ELR (cell line): Measurements from ENCODE around the gene HMGN3.
"Not testable (repeated sequence)": the region's sequence is repeated elsewhere in the genome, so short reads cannot be mapped to it uniquely, and the experiment has no call there.

Source experiments
- DNase-seq: peaks from one replicate; pipeline ENCODE4 v3.0.0-alpha.2; 2015; ENCODE audit warnings: low read depth

The HMGN3 gene

GRCh38 chr6:79234150-79235022 is at the start of gene HMGN3:
HMGN3 (minus strand) TSS chr6:79234682.
- DNase-seq: peak; percentile 92

DNA sequence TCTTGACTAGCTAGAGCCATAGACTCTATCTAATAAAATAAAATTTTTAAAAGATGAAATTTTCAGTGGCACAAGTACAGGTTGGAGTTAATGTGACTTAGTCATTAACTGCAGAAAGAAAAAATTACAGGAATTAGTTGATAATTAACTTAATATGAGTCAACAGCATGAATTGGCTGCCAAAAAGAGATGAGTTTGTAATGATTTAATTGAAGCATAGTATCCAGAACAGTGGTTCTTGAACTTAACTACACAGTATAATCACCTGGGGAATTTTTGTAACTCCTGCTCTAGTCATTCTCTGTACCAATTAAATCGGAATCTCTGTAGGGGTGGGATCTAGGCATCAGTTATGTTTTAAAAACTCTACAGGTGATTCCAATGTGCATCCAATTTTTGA is 46.3 kb upstream of the HMGN3 start:
- DNase-seq: no peak

- peak; percentile 14 for DNase-seq
Observed at GRCh38 chr6:79277109-79277508, 42.6 kb upstream of the HMGN3 start.

DNA sequence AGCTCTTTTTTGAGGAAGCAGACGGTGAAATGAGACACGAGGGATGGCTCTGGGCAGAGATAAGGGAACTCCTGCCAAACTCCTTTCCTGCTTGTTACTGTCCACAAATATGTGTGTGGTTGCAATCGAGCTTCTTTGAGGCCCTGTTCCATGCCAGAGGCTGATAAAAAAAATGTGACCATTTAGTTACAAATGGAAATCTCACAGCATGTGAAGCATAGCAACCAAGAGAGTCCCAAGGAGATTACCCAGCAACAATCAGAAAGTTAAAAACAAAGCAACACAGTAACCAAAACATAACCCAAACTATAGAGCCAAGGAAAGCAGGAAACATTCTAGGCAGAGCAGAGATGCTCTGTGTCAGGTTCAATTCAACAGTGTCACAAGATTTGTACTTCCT is 35.4 kb upstream of the HMGN3 start:
- peak; percentile 1 for DNase-seq

DNA sequence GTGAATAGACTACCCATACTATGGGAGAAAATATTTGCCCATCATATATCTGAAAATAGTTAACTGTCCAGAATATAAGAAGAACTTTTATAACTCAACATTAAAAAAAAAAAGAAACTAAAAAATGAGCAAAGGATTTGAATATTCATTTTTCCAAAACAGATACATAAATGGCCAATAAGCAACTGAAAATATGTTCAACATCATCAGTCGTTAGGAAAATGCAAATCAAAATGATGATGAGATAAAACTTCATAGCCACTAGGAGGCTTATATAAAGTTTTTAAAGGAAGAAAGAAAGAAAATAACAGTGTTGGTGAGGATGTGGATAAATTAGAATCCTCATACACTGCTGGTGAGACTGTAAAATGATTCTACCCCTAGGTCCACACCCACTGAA is 32.6 kb upstream of the HMGN3 start:
- DNase-seq: no peak

GRCh38 chr6:79266051-79266450 is 31.6 kb upstream of the HMGN3 start:
- no peak for DNase-seq

- no peak for DNase-seq
Observed at GRCh38 chr6:79263359-79263758, 28.9 kb upstream of the HMGN3 start.

DNA sequence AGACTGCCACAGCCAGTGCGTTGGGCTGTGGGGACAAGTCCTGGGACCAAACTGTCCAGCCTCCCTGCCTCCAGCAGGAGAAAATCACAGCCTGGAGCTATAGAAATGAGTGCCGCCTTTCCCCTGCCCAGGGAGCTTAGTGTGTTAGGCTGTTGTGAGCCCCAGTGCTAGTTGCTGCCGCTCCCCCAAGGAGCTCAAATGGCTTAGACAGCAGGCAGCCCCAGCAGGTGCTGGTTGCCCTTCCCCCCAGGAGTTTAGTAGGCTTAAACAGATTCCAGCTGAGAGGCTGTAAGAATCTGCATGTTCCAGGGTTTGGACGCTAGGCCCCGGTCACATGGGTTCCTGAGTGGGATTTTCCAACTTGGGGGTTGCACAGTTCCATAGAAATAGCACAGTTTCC is 27.2 kb upstream of the HMGN3 start:
- DNase-seq: no peak

DNA sequence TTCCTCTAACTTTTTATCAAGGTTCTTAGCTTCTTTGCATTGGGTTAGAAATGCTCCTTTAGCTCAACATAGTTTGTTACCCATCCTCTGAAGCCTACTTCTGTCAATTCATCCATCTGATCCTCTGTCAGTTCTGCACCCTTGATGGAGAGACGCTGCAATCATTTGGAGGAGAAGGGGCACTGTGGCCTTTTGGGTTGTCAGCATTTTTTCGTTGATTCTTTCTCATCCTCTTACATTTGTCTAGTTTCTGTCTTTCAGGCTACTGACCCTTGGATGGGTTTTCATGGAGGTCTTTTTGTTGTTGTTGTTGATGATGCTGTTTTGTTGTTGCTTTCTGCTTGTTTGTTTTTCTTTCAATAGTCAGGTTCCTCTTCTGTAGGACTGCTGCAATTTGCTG is 26.3 kb upstream of the HMGN3 start:
- DNase-seq: no peak

- DNase-seq: peak; percentile 70
Observed at GRCh38 chr6:79257381-79258205, 23.1 kb upstream of the HMGN3 start.

- DNase-seq: not testable (repeated sequence)
Observed at GRCh38 chr6:79256770-79257169, 22.3 kb upstream of the HMGN3 start.

GRCh38 chr6:79255086-79255485 is 20.6 kb upstream of the HMGN3 start:
- DNase-seq: not testable (repeated sequence)

DNA sequence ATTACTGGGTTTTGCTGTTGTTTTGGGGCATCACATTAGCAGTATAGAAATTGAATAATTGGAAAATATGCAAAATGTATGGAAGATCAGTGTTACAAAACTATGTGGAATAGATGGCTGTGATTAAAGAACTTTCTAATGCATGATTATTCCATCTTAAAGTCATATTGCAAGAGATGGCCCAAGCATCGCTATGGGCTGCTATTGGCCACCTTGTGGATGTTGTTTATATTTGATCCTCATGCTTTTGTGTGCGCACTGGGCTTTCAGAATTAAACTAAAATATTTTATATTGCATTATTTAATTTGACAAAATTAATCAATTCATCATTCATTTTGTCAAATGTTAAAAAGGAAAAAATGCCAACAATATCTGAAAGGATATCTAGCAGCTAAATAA is 16.1 kb upstream of the HMGN3 start:
- DNase-seq: no peak

- DNase-seq: peak; percentile 5
Observed at GRCh38 chr6:79250107-79250514, 15.6 kb upstream of the HMGN3 start.

- no peak for DNase-seq
Observed at GRCh38 chr6:79249136-79249535, 14.7 kb upstream of the HMGN3 start.

- DNase-seq: no peak
Observed at GRCh38 chr6:79246891-79247290, 12.4 kb upstream of the HMGN3 start.

- DNase-seq: no peak
Observed at GRCh38 chr6:79241228-79241627, 6.7 kb upstream of the HMGN3 start.

DNA sequence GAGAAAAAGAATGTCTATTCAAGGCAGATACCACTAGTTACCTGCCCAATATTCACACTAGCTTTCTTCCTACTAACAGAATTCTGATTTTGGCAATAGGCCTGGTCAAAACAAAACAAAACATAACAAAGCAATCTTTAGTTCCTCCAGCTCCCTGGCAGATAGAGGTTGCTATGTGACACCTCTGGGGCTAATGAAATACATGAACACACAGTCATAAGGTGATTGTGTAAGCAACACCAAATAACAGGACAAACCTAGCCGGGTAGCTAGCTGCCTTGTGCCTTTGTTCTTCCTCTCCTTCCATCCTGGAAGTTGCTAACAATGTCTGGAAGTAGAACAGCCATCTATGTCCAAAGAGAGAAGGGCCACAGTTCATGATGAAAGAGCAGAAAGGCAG is 6.0 kb upstream of the HMGN3 start:
- DNase-seq: no peak

DNA sequence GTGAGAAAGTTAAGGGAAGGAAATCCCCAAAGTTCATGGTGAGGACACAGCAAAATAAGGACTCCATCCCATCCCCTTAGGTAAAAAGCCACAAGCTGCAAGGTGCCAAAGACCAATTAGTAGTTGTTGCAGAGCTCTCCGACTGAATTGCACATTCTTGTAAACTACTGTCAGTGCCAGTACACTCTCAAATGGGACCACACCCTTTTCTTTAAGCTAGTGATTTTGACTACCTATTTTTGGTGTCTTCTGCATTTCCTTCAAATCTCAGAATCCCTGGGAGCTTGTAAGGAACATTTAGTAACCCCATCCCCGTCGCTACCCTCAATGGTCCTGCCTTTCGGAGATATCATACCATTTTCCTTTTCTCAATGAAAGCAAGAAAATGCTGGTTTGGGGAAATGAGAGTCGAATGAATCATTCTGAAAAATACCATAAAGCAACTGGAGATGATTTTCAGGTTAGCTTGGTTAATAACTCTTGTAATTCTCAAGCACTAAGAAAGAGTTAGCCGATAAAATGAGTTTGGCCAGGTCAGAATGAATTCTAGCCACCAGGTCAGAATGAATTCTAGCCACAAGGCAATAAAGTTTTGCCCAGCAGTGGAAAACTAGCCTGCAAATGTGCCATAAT is 5.2 kb upstream of the HMGN3 start:
- DNase-seq: no peak

DNA sequence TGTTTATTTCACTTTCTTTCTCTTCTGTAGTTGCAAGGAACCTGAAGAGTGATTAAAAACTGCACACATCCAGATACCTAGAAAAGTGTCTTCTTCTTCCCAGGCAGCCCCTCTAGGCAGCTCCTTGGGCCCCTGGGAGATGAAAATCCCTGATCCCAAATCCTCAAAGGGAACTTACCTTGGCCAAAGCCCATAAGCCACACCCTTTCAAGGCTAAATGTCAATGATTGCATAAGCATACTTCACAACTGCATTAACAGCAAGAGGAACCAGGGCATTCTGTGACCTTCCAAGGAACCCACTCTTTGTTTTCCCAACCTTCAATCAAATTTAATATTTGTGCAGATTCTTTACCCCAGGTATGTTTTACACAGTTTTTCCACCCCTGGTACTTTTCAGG is 4.4 kb upstream of the HMGN3 start:
- DNase-seq: no peak

- no peak for DNase-seq
Observed at GRCh38 chr6:79236711-79237110, 2.2 kb upstream of the HMGN3 start.

DNA sequence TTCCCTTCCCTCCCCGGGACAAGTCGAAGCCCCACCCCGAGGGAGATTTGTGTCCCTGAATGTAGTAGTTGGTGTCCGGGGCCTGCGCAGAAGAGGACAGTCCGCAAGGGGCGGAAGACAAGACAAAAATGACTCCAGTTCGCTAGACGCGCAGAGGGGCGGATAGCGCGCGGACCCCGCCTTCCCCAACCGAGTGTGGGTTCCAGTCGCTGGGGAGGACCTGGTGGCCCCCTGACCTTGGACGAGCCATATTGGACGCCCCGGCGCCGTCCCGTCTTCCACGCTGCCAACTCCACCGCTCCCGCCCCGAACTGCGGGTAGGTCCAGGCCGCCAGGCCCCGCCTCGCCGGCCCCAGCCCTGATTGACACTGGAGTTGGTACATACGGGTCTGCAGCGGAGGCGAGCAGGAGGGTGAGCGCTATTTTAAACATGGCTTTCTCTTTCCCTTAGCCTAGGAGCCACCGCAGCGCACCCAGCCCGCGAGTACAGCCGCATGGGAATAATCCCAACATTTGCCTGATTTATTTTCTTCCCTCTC is 802 bp downstream of the HMGN3 start:
- peak; percentile 89 for DNase-seq
